NCI-H748 (cell line): Measurements from ENCODE around the gene TGOLN2.

ENCODE experiments used
- DNase-seq: peaks from one replicate; lab custom pipeline; 2025; ENCODE audit not compliant: unreplicated experiment; lab: John Stamatoyannopoulos, UW

TGOLN2 gene

GRCh38 chr2:85269959-85270358 lies 57.8 kb downstream of the TGOLN2 start:
- DNase-seq, result no peak
